HCT116 (cell line): ENCODE data around the gene ARHGEF40. TPM values are rescaled to one million over a fixed set of nuclear protein-coding genes. Genes with fewer than 3 reads are reported as not detected.

Experiments
- ATAC-seq: fragments of 200-7000 bp; cut with Tn5 transposase; 2 replicates; pipeline ENCODE4 v1.9.1; 2020; ENCODE audit warnings: mild to moderate bottlenecking, moderate library complexity
- BruUV-seq: library from RNA; stranded (reverse); fragments of 400-500 nt; replicated peaks from 2 replicates; lab custom pipeline; 2021; lab: Mats Ljungman, UMichigan
- CTCF ChIA-PET: fragments of 300-600 bp; sonication (Branson Sonifier 250); formaldehyde crosslinking; loops from one replicate; lab custom pipeline; 2021; ENCODE audit warnings: antibody characterized with exemption; lab: Charles Lee
- POLR2A ChIA-PET: fragments of 300-600, 350-600 bp; sonication (Branson Sonifier 250); formaldehyde crosslinking; loops from one replicate; lab custom pipeline; 2021; ENCODE audit warnings: antibody characterized with exemption; lab: Charles Lee
- RAD21 ChIA-PET, 2 experiments: fragments of 300-600 bp; sonication (Branson Sonifier 250); formaldehyde crosslinking; loops; one replicate each; lab custom pipeline; 2023; ENCODE audit warnings: low total read pairs in 2 of 2; ENCODE audit not compliant: uncharacterized antibody in 2 of 2, unreplicated experiment in 2 of 2, low non-redundant PET in 1 of 2; lab: Charles Lee
- DNase-seq: peaks from one replicate; pipeline ENCODE4 v3.0.0-alpha.2; 2010; ENCODE audit warnings: low read depth, low spot score
- H2AFZ ChIP-seq: fragments of 200-600 bp; shearing (Covaris generic), sonication (generic); 2 replicates; pipeline ENCODE4 v1.6.1; 2017; ENCODE audit warnings: low read depth, mixed run types, mixed read lengths, antibody characterized with exemption, low read length; ENCODE audit not compliant: poor library complexity, severe bottlenecking
- H3K27ac ChIP-seq: 2 replicates; pipeline ENCODE4 v1.5.1; 2012; ENCODE audit warnings: low read depth, low read length
- H3K27me3 ChIP-seq: fragments of 200-600 bp; sonication (generic); 2 replicates; pipeline ENCODE4 v1.6.1; 2016; ENCODE audit warnings: mixed run types, low read length, mixed read lengths; ENCODE audit not compliant: insufficient read depth
- H3K36me3 ChIP-seq, 2 experiments: fragments of 200-500 bp in 1 of 2; fragments of 200-600 bp in 1 of 2; sonication (Bioruptor generic) in 1 of 2; sonication (generic) in 1 of 2; 2 replicates each; pipeline versions ENCODE4 v1.5.1 to v1.6.1; 2014 to 2016; ENCODE audit warnings: low read length in 2 of 2, inconsistent platforms in 1 of 2, mixed read lengths in 1 of 2, mixed run types in 1 of 2; ENCODE audit not compliant: insufficient read depth in 2 of 2, control insufficient read depth in 1 of 2
- H3K4me1 ChIP-seq, 2 experiments: fragments of 200-600 bp in 1 of 2; sonication (generic) in 1 of 2; 2 replicates each; pipeline versions ENCODE4 v1.5.1 to v1.6.1; 2012 to 2017; ENCODE audit warnings: low read length in 2 of 2, inconsistent platforms in 1 of 2, mild to moderate bottlenecking in 1 of 2, mixed read lengths in 1 of 2, mixed run types in 1 of 2, moderate library complexity in 1 of 2; ENCODE audit not compliant: insufficient read depth in 2 of 2, control insufficient read depth in 1 of 2
- H3K4me2 ChIP-seq: fragments of 200-600 bp; sonication (generic); 2 replicates; pipeline ENCODE4 v1.6.1; 2017; ENCODE audit warnings: mixed run types, low read length, mixed read lengths
- H3K4me3 ChIP-seq, 2 experiments: fragments of 200-600 bp in 1 of 2; sonication (generic) in 1 of 2; replicated peaks in 1 of 2; 2 replicates each; pipeline ENCODE4 v1.5.1; 2011 to 2016; ENCODE audit warnings: low read length in 2 of 2, control low read depth in 1 of 2, low read depth in 1 of 2, mild to moderate bottlenecking in 1 of 2, mixed read lengths in 1 of 2, mixed run types in 1 of 2
- H3K79me2 ChIP-seq: fragments of 200-600 bp; sonication (generic); 2 replicates; pipeline ENCODE4 v1.6.1; 2017; ENCODE audit warnings: mild to moderate bottlenecking, mixed run types, low read length, moderate library complexity, mixed read lengths; ENCODE audit not compliant: insufficient read depth
- H3K9ac ChIP-seq: fragments of 200-600 bp; sonication (generic); 2 replicates; pipeline ENCODE4 v1.6.1; 2016; ENCODE audit warnings: low read length, mixed read lengths
- H3K9me2 ChIP-seq: fragments of 200-600 bp; sonication (generic), shearing (Covaris generic); 2 replicates; pipeline ENCODE4 v1.6.1; 2017; ENCODE audit warnings: mixed run types, mild to moderate bottlenecking, moderate library complexity; ENCODE audit not compliant: insufficient read depth
- H3K9me3 ChIP-seq, 2 experiments: fragments of 200-500 bp in 1 of 2; fragments of 200-600 bp in 1 of 2; sonication (Bioruptor generic) in 1 of 2; sonication (generic) in 1 of 2; 2 replicates each; pipeline ENCODE4 v1.6.1; 2014 to 2017; ENCODE audit warnings: low read length in 2 of 2, mixed read lengths in 2 of 2, inconsistent platforms in 1 of 2, low read depth in 1 of 2, mild to moderate bottlenecking in 1 of 2, mixed run types in 1 of 2, moderate library complexity in 1 of 2; ENCODE audit not compliant: control insufficient read depth in 1 of 2, insufficient read depth in 1 of 2
- H4K20me1 ChIP-seq: fragments of 200-600 bp; sonication (generic), shearing (Covaris generic); 2 replicates; pipeline ENCODE4 v1.6.1; 2017; ENCODE audit warnings: mixed run types, mild to moderate bottlenecking, moderate library complexity; ENCODE audit not compliant: insufficient read depth
- CBX3 ChIP-seq: IDR thresholded peaks from 2 replicates; pipeline ENCODE4 v1.6.1; 2012; ENCODE audit warnings: low read depth
- EGR1 ChIP-seq: IDR thresholded peaks from 2 replicates; pipeline ENCODE4 v1.6.1; 2012; ENCODE audit warnings: low read depth
- EZH2 ChIP-seq: fragments of 200-600 bp; sonication (generic); IDR thresholded peaks from 2 replicates; pipeline ENCODE4 v1.6.1; 2017; ENCODE audit warnings: antibody characterized with exemption, mixed run types
- FOSL1 ChIP-seq: IDR thresholded peaks from 2 replicates; pipeline ENCODE4 v1.6.1; 2012; ENCODE audit warnings: low read depth
- JUND ChIP-seq: IDR thresholded peaks from 2 replicates; pipeline ENCODE4 v1.6.1; 2012
- MAX ChIP-seq: IDR thresholded peaks from 2 replicates; pipeline ENCODE4 v1.6.1; 2012
- SRF ChIP-seq: IDR thresholded peaks from 2 replicates; pipeline ENCODE4 v1.6.1; 2012; ENCODE audit warnings: low read depth
- YY1 ChIP-seq: IDR thresholded peaks from 2 replicates; pipeline ENCODE4 v1.6.1; 2011; ENCODE audit warnings: low read length, low read depth, moderate library complexity, mild to moderate bottlenecking; ENCODE audit not compliant: insufficient replicate concordance; ENCODE audit errors: extremely low read depth
- ZFX ChIP-seq: fragments of 450-650 bp; IDR thresholded peaks from 2 replicates; pipeline ENCODE4 v1.6.1; 2017
- intact Hi-C: fragments of 100-400 bp; cut with micrococcal nuclease; formaldehyde crosslinking; loops from 2 replicates; pipeline ENCODE4 v1.10.0; 2022
- total RNA-seq: library from RNA; stranded (reverse); gene quantifications from one replicate; pipeline ENCODE4 v1.2.1, GENCODE V29; 2021; ENCODE audit not compliant: unreplicated experiment
- TF ChIP-seq, protein P1 (sequence below): IDR thresholded peaks from 2 replicates; pipeline ENCODE4 v1.6.1; 2012; ENCODE audit warnings: low read depth
- TF ChIP-seq, protein P2 (sequence below): IDR thresholded peaks from 2 replicates; pipeline ENCODE4 v1.6.1; 2012

Gene ARHGEF40
- total RNA-seq, 1 experiment from 2014 or later, result 6.3 TPM

GRCh38 chr14:21053184-21054122 is 16.7 kb upstream of the ARHGEF40 start:
- H3K4me2 ChIP-seq, result no peak overlapping the region
- no peaks in the 10 kb centered on the region for H3K9me3 ChIP-seq
- TF ChIP-seq ZFX (no peak), EGR1 (no peak), JUND (no peak), YY1 (no peak), FOSL1 (no peak), CBX3 (no peak), SRF (no peak), EZH2 (no peak), MAX (no peak)
- TF ChIP-seq, protein P1, sequence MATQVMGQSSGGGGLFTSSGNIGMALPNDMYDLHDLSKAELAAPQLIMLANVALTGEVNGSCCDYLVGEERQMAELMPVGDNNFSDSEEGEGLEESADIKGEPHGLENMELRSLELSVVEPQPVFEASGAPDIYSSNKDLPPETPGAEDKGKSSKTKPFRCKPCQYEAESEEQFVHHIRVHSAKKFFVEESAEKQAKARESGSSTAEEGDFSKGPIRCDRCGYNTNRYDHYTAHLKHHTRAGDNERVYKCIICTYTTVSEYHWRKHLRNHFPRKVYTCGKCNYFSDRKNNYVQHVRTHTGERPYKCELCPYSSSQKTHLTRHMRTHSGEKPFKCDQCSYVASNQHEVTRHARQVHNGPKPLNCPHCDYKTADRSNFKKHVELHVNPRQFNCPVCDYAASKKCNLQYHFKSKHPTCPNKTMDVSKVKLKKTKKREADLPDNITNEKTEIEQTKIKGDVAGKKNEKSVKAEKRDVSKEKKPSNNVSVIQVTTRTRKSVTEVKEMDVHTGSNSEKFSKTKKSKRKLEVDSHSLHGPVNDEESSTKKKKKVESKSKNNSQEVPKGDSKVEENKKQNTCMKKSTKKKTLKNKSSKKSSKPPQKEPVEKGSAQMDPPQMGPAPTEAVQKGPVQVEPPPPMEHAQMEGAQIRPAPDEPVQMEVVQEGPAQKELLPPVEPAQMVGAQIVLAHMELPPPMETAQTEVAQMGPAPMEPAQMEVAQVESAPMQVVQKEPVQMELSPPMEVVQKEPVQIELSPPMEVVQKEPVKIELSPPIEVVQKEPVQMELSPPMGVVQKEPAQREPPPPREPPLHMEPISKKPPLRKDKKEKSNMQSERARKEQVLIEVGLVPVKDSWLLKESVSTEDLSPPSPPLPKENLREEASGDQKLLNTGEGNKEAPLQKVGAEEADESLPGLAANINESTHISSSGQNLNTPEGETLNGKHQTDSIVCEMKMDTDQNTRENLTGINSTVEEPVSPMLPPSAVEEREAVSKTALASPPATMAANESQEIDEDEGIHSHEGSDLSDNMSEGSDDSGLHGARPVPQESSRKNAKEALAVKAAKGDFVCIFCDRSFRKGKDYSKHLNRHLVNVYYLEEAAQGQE, result no peak
- TF ChIP-seq, protein P2, sequence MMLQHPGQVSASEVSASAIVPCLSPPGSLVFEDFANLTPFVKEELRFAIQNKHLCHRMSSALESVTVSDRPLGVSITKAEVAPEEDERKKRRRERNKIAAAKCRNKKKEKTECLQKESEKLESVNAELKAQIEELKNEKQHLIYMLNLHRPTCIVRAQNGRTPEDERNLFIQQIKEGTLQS, result no peak
- H4K20me1 ChIP-seq, result no peaks in the 10 kb centered on the region
- H3K27ac ChIP-seq, result no peak overlapping the region
- DNase-seq (no peak), ATAC-seq (no peak)
- RAD21 ChIA-PET, result no interaction called here
- intact Hi-C loops, result no loop called here
- POLR2A ChIA-PET, result no interaction called here
- H3K4me1 ChIP-seq, result no peaks in the 10 kb centered on the region
- H3K9me2 ChIP-seq, result no peaks in the 10 kb centered on the region
- H3K27me3 ChIP-seq, result no peaks in the 10 kb centered on the region
- no TSS peak for BruUV-seq
- CTCF ChIA-PET, result interaction anchor here (0.8 kb wide), 1 partner anchor 39 kb away, joined by 3 read pairs; no protein-coding TSS in a partner anchor
- no peaks in the 10 kb centered on the region for H3K36me3 ChIP-seq
- H3K79me2 ChIP-seq, result no peaks in the 10 kb centered on the region
- no peak overlapping the region for H2AFZ ChIP-seq
- no peak overlapping the region for H3K9ac ChIP-seq
- no peak overlapping the region for H3K4me3 ChIP-seq
